HepG2 (cell line): Measurements from ENCODE around the gene IL3RA. TPM values are rescaled to one million over a fixed set of nuclear protein-coding genes. Genes with fewer than 3 reads are reported as not detected.
A peak's percentile ranks its signal among the peaks of the same experiment; 100 is the strongest.

Source experiments
- GATA4 ChIP-seq: sonication (generic); IDR thresholded peaks from 2 replicates; pipeline ENCODE4 v1.6.1; 2016; ENCODE audit warnings: antibody characterized with exemption, low read depth, borderline replicate concordance
- HNF4A ChIP-seq: sonication (generic); formaldehyde crosslinking; IDR thresholded peaks from 2 replicates; pipeline ENCODE4 v1.4.0; 2020; ENCODE audit warnings: missing genetic modification reagents
- KDM1A ChIP-seq: IDR thresholded peaks from 2 replicates; pipeline ENCODE4 v1.6.1; 2016; ENCODE audit warnings: missing compliant biosample characterization
- KDM5A ChIP-seq: fragments of 200-600 bp; sonication (generic); IDR thresholded peaks from 2 replicates; pipeline ENCODE4 v1.7.0; 2018; ENCODE audit warnings: antibody characterized with exemption, mild to moderate bottlenecking, low read length, borderline replicate concordance
- NFAT5 ChIP-seq: sonication (generic); formaldehyde crosslinking; IDR thresholded peaks from 2 replicates; pipeline ENCODE4 v1.4.0; 2020; ENCODE audit warnings: missing genetic modification reagents
- PATZ1 ChIP-seq: sonication (generic); formaldehyde crosslinking; IDR thresholded peaks from 2 replicates; pipeline ENCODE4 v1.4.0; 2020; ENCODE audit warnings: missing genetic modification reagents
- PRPF4 ChIP-seq: fragments of 200-400 bp; formaldehyde crosslinking; IDR thresholded peaks from 2 replicates; pipeline ENCODE4 v1.6.1; 2016; ENCODE audit warnings: low read length, low read depth; ENCODE audit not compliant: poor library complexity, severe bottlenecking
- RARG ChIP-seq: sonication (generic); formaldehyde crosslinking; IDR thresholded peaks from 2 replicates; pipeline ENCODE4 v1.4.0; 2020; ENCODE audit warnings: low read depth, mild to moderate bottlenecking, missing genetic modification reagents
- ZBTB1 ChIP-seq: sonication (generic); formaldehyde crosslinking; IDR thresholded peaks from 2 replicates; pipeline ENCODE4 v1.4.0; 2020; ENCODE audit warnings: missing genetic modification reagents, borderline replicate concordance
- ZNF160 ChIP-seq: sonication (generic); formaldehyde crosslinking; IDR thresholded peaks from 2 replicates; pipeline ENCODE4 v1.8.0; 2022; ENCODE audit warnings: mild to moderate bottlenecking, inconsistent platforms, missing genetic modification reagents
- ZNF607 ChIP-seq: sonication (generic); formaldehyde crosslinking; IDR thresholded peaks from 2 replicates; pipeline ENCODE4 v1.5.1; 2020; ENCODE audit warnings: missing genetic modification reagents, mild to moderate bottlenecking, borderline replicate concordance
- ZNF691 ChIP-seq: sonication (generic); formaldehyde crosslinking; IDR thresholded peaks from 2 replicates; pipeline ENCODE4 v1.4.0; 2020; ENCODE audit warnings: missing genetic modification reagents, low read depth, mild to moderate bottlenecking, borderline replicate concordance
- ZNF724P ChIP-seq: sonication (generic); formaldehyde crosslinking; IDR thresholded peaks from 2 replicates; pipeline ENCODE4 v1.8.0; 2022; ENCODE audit warnings: missing genetic modification reagents, borderline replicate concordance
- ZNF770 ChIP-seq: sonication (generic); formaldehyde crosslinking; IDR thresholded peaks from 2 replicates; pipeline ENCODE4 v1.5.0; 2020; ENCODE audit warnings: mild to moderate bottlenecking, missing genetic modification reagents
- polyA plus RNA-seq, 8 experiments: library from polyadenylated mRNA; depleted of rRNA in 3 of 8; stranded (reverse) in 7 of 8; unstranded in 1 of 8; fragments of >200 nt; fragmentation: Illumina TruSeq in 4 of 8; extraction: Trizol in 4 of 8; gene quantifications; 2 replicates each; pipeline versions ENCODE4 v1.2.1 to v1.2.3, GENCODE V29; 2011 to 2016; ENCODE audit warnings: low read depth in 4 of 8, missing spikeins in 1 of 8, mixed read lengths in 1 of 8; ENCODE audit not compliant: insufficient read depth in 1 of 8
- total RNA-seq, 5 experiments: library from RNA; depleted of rRNA; stranded (reverse); fragments of >200 nt; fragmentation: Illumina TruSeq; extraction: Trizol; gene quantifications; 2 replicates each; pipeline ENCODE4 v1.2.3, GENCODE V29; 2016; ENCODE audit warnings: low read depth in 1 of 5

Gene IL3RA
- total and polyA plus RNA-seq, 2 of the 13 experiments (the other 11 are each of a cell fraction or from before 2014, with no cell fraction given) = not detected

- TF ChIP-seq KDM5A (no peak; the same call in 1 of the 2 replicates), ZNF160 (CRISPR knock-in tag) (peak; percentile 21; the same call in 1 of the 2 replicates), ZNF607 (CRISPR knock-in tag) (peak; percentile 56; the same call in 1 of the 2 replicates), ZBTB1 (CRISPR knock-in tag) (no peak), ZNF691 (peak; percentile 46; the same call in 1 of the 2 replicates), RARG (CRISPR knock-in tag) (no peak), ZNF770 (CRISPR knock-in tag) (0 out of 2 replicates have a peak, but pooled peaks have one; percentile 21), PATZ1 (CRISPR knock-in tag) (0 out of 2 replicates have a peak, but pooled peaks have one; percentile 82), KDM1A (CRISPR knock-in tag) (no peak), GATA4 (no peak), PRPF4 (no peak), HNF4A (CRISPR knock-in tag) (peak; percentile 55), ZNF724P (CRISPR knock-in tag) (peak; percentile 17; the same call in 1 of the 2 replicates), NFAT5 (CRISPR knock-in tag) (peak; percentile 75; the same call in 1 of the 2 replicates)
Observed at GRCh38 chrX:1392376-1393068, 55.9 kb downstream of the IL3RA start (continued).
